ENCODE results near the gene MDC1.
"Not testable (repeated sequence)": the region's sequence is repeated elsewhere in the genome, so short reads cannot be mapped to it uniquely, and the experiment has no call there.

The MDC1 gene

GRCh38 chr6:30717129-30717844 is at the start of gene MDC1:
Gene MDC1, minus strand, starts transcription at chr6:30717281. Its CDS starts 2,106 bp downstream, at chr6:30715175.
- no peaks in the 10 kb centered on the region for H3K9me3 ChIP-seq (ENCODE audit: low read length)
- peak within 1 kb of the TSS; percentile 68 for H3K4me3 ChIP-seq (ENCODE audit: low read length)
- peak within 1 kb of the TSS; percentile 32 for H2AFZ ChIP-seq (ENCODE audit: low read depth, low read length)
- peaks cover 36% of the 10 kb centered on the region for H3K36me3 ChIP-seq (ENCODE audit: insufficient read depth, low read length)
- no peaks in the 10 kb centered on the region for H3K27me3 ChIP-seq (ENCODE audit: insufficient read depth, low read length)
- H3K4me1 ChIP-seq (ENCODE audit: insufficient read depth, low read length) = peaks cover 11% of the 10 kb centered on the region

GRCh38 chr6:30766461-30767157 is 49.5 kb upstream of the MDC1 start:
- H3K27me3 ChIP-seq (ENCODE audit: insufficient read depth, low read length) = no peaks in the 10 kb centered on the region
- H3K36me3 ChIP-seq (ENCODE audit: insufficient read depth, low read length) = no peaks in the 10 kb centered on the region
- no peaks in the 10 kb centered on the region for H3K9me3 ChIP-seq (ENCODE audit: low read length)
- peaks cover 35% of the 10 kb centered on the region for H3K4me1 ChIP-seq (ENCODE audit: insufficient read depth, low read length)
- H3K4me3 ChIP-seq (ENCODE audit: low read length) = no peak overlapping the region
- H2AFZ ChIP-seq (ENCODE audit: low read depth, low read length) = no peak overlapping the region

GRCh38 chr6:30765495-30765894 is 48.4 kb upstream of the MDC1 start:
- H3K4me1 ChIP-seq (ENCODE audit: insufficient read depth, low read length) = peaks cover 35% of the 10 kb centered on the region
- not testable (repeated sequence) for H3K9me3 ChIP-seq (ENCODE audit: low read length); H2AFZ ChIP-seq (ENCODE audit: low read depth, low read length); H3K36me3 ChIP-seq (ENCODE audit: insufficient read depth, low read length); H3K4me3 ChIP-seq (ENCODE audit: low read length); H3K27me3 ChIP-seq (ENCODE audit: insufficient read depth, low read length)

DNA sequence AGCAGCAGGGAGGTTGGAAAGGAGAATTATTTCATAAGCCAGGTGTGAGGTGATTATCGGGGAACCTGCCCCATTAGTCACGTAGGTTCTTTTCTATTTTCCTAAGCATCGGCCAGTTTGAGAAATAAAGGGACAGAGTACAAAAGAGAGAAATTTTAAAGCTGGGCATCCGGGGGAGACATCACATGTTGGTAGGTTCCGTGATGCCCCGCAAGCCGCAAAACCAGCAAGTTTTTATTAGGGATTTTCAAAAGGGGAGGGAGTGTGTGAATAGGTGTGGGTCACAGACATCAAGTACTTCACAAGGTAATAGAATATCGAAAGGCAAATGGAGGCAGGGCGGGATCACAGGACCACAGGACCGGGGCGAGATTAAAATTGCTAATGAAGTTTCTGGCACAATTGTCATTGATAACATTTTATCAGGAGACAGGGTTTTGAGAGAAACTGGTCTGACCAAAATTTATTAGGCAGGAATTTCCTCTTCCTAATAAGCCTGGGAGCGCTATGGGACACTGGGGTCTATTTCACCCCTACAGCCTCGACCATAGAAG is 47.5 kb upstream of the MDC1 start:
- H3K4me3 ChIP-seq (ENCODE audit: low read length); H3K36me3 ChIP-seq (ENCODE audit: insufficient read depth, low read length); H3K27me3 ChIP-seq (ENCODE audit: insufficient read depth, low read length); H2AFZ ChIP-seq (ENCODE audit: low read depth, low read length); H3K9me3 ChIP-seq (ENCODE audit: low read length): not testable (repeated sequence)
- H3K4me1 ChIP-seq (ENCODE audit: insufficient read depth, low read length) = peaks cover 30% of the 10 kb centered on the region

DNA sequence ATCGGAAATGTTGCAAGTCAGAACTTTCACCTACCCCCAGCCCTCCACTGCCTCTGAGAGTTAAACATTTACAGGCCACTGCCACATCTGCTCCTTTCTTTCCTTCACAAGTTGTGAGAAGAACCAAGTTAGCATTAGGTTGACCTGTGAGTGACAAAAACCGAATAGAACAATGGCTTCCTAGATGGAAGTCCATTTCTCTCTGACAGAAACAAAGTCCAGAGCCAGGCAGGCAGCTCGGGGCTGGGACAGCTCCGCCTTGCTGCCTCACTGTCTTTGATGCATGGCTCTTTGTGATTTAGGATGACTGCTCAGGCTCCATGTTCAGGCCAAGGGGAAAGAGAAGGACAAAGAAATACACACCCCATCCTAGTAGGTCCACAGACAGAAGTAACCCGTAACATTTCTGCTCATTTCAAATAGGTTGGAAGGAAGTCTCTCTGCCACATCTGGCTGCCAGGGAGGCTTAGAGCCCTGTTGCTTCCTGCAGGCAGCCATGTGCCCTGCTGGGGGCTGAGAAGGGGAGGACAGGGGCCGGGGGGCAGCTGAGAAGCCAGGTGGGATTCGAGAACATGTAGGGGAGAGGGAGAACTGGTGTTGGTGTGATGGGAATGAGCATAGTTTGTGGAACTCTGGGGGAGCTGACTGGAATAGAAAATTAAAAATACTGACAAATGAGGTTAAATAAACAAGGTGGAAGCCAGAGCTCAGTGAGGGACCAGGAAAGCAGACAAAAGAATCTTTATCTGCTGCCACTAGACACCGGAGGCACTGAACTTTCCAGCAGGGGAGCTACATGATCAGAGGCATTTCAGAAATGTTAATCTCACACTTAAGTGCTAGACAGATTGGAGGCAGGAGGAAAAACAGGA is 46.8 kb upstream of the MDC1 start:
- Histone ChIP-seq H2AFZ (ENCODE audit: low read depth, low read length) (peak overlapping the region; percentile 58), H3K36me3 (ENCODE audit: insufficient read depth, low read length) (no peaks in the 10 kb centered on the region), H3K27me3 (ENCODE audit: insufficient read depth, low read length) (no peaks in the 10 kb centered on the region), H3K4me1 (ENCODE audit: insufficient read depth, low read length) (peaks cover 22% of the 10 kb centered on the region), H3K4me3 (ENCODE audit: low read length) (no peak overlapping the region), H3K9me3 (ENCODE audit: low read length) (no peaks in the 10 kb centered on the region)

- Histone ChIP-seq H3K9me3 (ENCODE audit: low read length) (no peaks in the 10 kb centered on the region), H3K4me1 (ENCODE audit: insufficient read depth, low read length) (peaks cover 19% of the 10 kb centered on the region), H3K36me3 (ENCODE audit: insufficient read depth, low read length) (no peaks in the 10 kb centered on the region), H3K4me3 (ENCODE audit: low read length) (no peak overlapping the region), H3K27me3 (ENCODE audit: insufficient read depth, low read length) (no peaks in the 10 kb centered on the region), H2AFZ (ENCODE audit: low read depth, low read length) (peak overlapping the region; percentile 58)
Observed at GRCh38 chr6:30763155-30763617, 46.1 kb upstream of the MDC1 start.

DNA sequence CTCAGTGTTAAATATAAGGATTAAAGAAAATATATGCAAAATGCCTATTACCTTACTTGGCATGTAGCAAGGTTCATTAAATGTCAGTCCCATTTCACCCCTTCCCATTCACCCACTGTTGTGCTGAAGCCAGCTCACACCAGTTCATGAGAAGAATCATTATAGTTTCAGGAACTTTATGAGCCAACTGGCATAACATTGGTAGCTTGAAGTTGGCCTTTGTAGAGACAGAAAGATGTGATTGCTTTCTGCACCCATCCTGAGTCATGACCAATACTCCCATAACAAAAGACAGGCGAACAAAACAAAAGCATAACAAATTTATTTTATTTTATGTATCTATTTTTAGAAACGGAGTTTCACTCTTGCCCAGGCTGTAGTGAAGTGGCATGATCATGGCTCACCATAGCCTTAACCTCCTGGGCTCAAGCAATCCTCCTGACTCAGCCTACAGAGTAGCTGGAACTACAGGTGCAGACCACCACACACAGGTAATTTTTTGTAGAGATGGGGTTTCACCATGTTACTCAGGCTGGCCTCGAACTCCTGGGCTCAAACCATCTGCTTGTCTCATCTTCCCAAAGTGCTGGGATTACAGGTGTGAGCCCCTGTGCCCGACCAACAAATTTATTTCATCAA is 44.8 kb upstream of the MDC1 start:
- Histone ChIP-seq H3K4me1 (ENCODE audit: insufficient read depth, low read length) (peaks cover 19% of the 10 kb centered on the region), H2AFZ (ENCODE audit: low read depth, low read length) (no peak overlapping the region), H3K36me3 (ENCODE audit: insufficient read depth, low read length) (no peaks in the 10 kb centered on the region), H3K4me3 (ENCODE audit: low read length) (no peak overlapping the region), H3K9me3 (ENCODE audit: low read length) (no peaks in the 10 kb centered on the region), H3K27me3 (ENCODE audit: insufficient read depth, low read length) (no peaks in the 10 kb centered on the region)

- Histone ChIP-seq H3K27me3 (ENCODE audit: insufficient read depth, low read length) (no peaks in the 10 kb centered on the region), H3K4me1 (ENCODE audit: insufficient read depth, low read length) (peaks cover 19% of the 10 kb centered on the region), H3K4me3 (ENCODE audit: low read length) (no peak overlapping the region), H3K36me3 (ENCODE audit: insufficient read depth, low read length) (no peaks in the 10 kb centered on the region), H2AFZ (ENCODE audit: low read depth, low read length) (no peak overlapping the region), H3K9me3 (ENCODE audit: low read length) (no peaks in the 10 kb centered on the region)
Observed at GRCh38 chr6:30760549-30760948, 43.5 kb upstream of the MDC1 start.

GRCh38 chr6:30759575-30760239 is 42.6 kb upstream of the MDC1 start:
- no peak overlapping the region for H2AFZ ChIP-seq (ENCODE audit: low read depth, low read length)
- no peak overlapping the region for H3K4me3 ChIP-seq (ENCODE audit: low read length)
- H3K36me3 ChIP-seq (ENCODE audit: insufficient read depth, low read length) = no peaks in the 10 kb centered on the region
- peaks cover 15% of the 10 kb centered on the region for H3K4me1 ChIP-seq (ENCODE audit: insufficient read depth, low read length)
- H3K27me3 ChIP-seq (ENCODE audit: insufficient read depth, low read length) = no peaks in the 10 kb centered on the region
- H3K9me3 ChIP-seq (ENCODE audit: low read length) = no peaks in the 10 kb centered on the region

- H3K27me3 ChIP-seq (ENCODE audit: insufficient read depth, low read length) = no peaks in the 10 kb centered on the region
Observed at GRCh38 chr6:30757261-30757904, 40.3 kb upstream of the MDC1 start.

GRCh38 chr6:30756405-30757003 is 39.4 kb upstream of the MDC1 start:
- not testable (repeated sequence) for H3K27me3 ChIP-seq (ENCODE audit: insufficient read depth, low read length); H3K4me3 ChIP-seq (ENCODE audit: low read length); H3K4me1 ChIP-seq (ENCODE audit: insufficient read depth, low read length); H3K36me3 ChIP-seq (ENCODE audit: insufficient read depth, low read length); H3K9me3 ChIP-seq (ENCODE audit: low read length); H2AFZ ChIP-seq (ENCODE audit: low read depth, low read length)

More at GRCh38 chr6:30757261-30757904, 40.3 kb upstream of the MDC1 start:
- Histone ChIP-seq H3K9me3 (ENCODE audit: low read length) (no peaks in the 10 kb centered on the region), H3K4me3 (ENCODE audit: low read length) (no peak overlapping the region), H3K36me3 (ENCODE audit: insufficient read depth, low read length) (no peaks in the 10 kb centered on the region), H3K4me1 (ENCODE audit: insufficient read depth, low read length) (no peaks in the 10 kb centered on the region), H2AFZ (ENCODE audit: low read depth, low read length) (no peak overlapping the region)

Measured in neuron (in vitro differentiated cells).